Activated CD8-positive, alpha-beta memory T cell treated with anti-CD3 and anti-CD28 coated beads, Interleukin-2, amount 50 U/mL, for 1 hour (primary cell): ENCODE data around the gene NHERF1.

Source experiments
- DNase-seq: peaks from one replicate; pipeline ENCODE4 v3.0.0-alpha.2; 2020; ENCODE audit errors: extremely low read depth

The NHERF1 gene

GRCh38 chr17:74749279-74750038 lies 1.0 kb downstream of the NHERF1 start:
- no peak for DNase-seq

- DNase-seq, result no peak
Observed at GRCh38 chr17:74750039-74750326, 1.6 kb downstream of the NHERF1 start.

GRCh38 chr17:74750327-74751069 lies 2.1 kb downstream of the NHERF1 start:
- no peak for DNase-seq

- DNase-seq, result no peak
Observed at GRCh38 chr17:74752415-74752814, 4.0 kb downstream of the NHERF1 start.

GRCh38 chr17:74752822-74753401 lies 4.5 kb downstream of the NHERF1 start:
- DNase-seq, result no peak

- DNase-seq, result no peak
Observed at GRCh38 chr17:74754832-74755231, 6.4 kb downstream of the NHERF1 start.

- no peak for DNase-seq
Observed at GRCh38 chr17:74755533-74755932, 7.1 kb downstream of the NHERF1 start.

- no peak for DNase-seq
Observed at GRCh38 chr17:74756891-74757290, 8.5 kb downstream of the NHERF1 start.

GRCh38 chr17:74757502-74757901 lies 9.1 kb downstream of the NHERF1 start:
- no peak for DNase-seq

- no peak for DNase-seq
Observed at GRCh38 chr17:74757931-74758847, 9.8 kb downstream of the NHERF1 start.

- no peak for DNase-seq
Observed at GRCh38 chr17:74758848-74759168, 10.4 kb downstream of the NHERF1 start.

GRCh38 chr17:74759243-74759801 lies 10.9 kb downstream of the NHERF1 start:
- no peak for DNase-seq

- no peak for DNase-seq
Observed at GRCh38 chr17:74759941-74760340, 11.5 kb downstream of the NHERF1 start.

- no peak for DNase-seq
Observed at GRCh38 chr17:74760404-74761105, 12.1 kb downstream of the NHERF1 start.

GRCh38 chr17:74761419-74761818 lies 13.0 kb downstream of the NHERF1 start:
- DNase-seq, result no peak

GRCh38 chr17:74761931-74762330 lies 13.5 kb downstream of the NHERF1 start:
- no peak for DNase-seq

- DNase-seq, result no peak
Observed at GRCh38 chr17:74763565-74764387, 15.3 kb downstream of the NHERF1 start.

GRCh38 chr17:74764751-74765286 lies 16.4 kb downstream of the NHERF1 start:
- DNase-seq, result no peak

GRCh38 chr17:74766413-74766812 lies 18.0 kb downstream of the NHERF1 start:
- DNase-seq, result no peak

- DNase-seq, result no peak
Observed at GRCh38 chr17:74767111-74767516, 18.7 kb downstream of the NHERF1 start.
